ENCODE measurements around the gene POLR1C. TPM values are rescaled to one million over a fixed set of nuclear protein-coding genes. Genes with fewer than 3 reads are reported as not detected.

POLR1C gene
- total RNA-seq, 1 donor: 28.6 TPM

- H3K36me3 ChIP-seq (ENCODE audit: insufficient read depth, low read length): peaks cover 64% of the 10 kb centered on the region
- no peak for DNase-seq (ENCODE audit: insufficient read length, low spot score, missing footprints)
- peaks cover 23% of the 10 kb centered on the region for H4K20me1 ChIP-seq (ENCODE audit: insufficient read depth, low read length)
- H2AFZ ChIP-seq (ENCODE audit: low read length): no peak overlapping the region
- no peak overlapping the region for H3K4me2 ChIP-seq (ENCODE audit: insufficient read depth, low read length)
- peaks cover 53% of the 10 kb centered on the region for H3K79me2 ChIP-seq (ENCODE audit: insufficient read depth, low read length)
- no peaks in the 10 kb centered on the region for H3K9me3 ChIP-seq (ENCODE audit: low read depth, low read length)
- peaks cover 19% of the 10 kb centered on the region for H3K4me1 ChIP-seq (ENCODE audit: insufficient read depth, low read length)
- H3K27me3 ChIP-seq (ENCODE audit: insufficient read depth, low read length): no peaks in the 10 kb centered on the region
- no peak for TF ChIP-seq CTCF (IDR thresholded peaks at IDR 0.05; ENCODE audit: extremely low read depth, low read depth, low read length)
- no peak overlapping the region for H3K4me3 ChIP-seq (ENCODE audit: insufficient read depth, low read length)
- no peak overlapping the region for H3K27ac ChIP-seq (ENCODE audit: low read depth, low read length)
Observed at GRCh38 chr6:43520097-43520496, 3.2 kb downstream of the POLR1C start.

- Histone ChIP-seq H3K27ac (ENCODE audit: low read depth, low read length) (no peak overlapping the region), H3K36me3 (ENCODE audit: insufficient read depth, low read length) (peaks cover 75% of the 10 kb centered on the region)
- no peak for DNase-seq (ENCODE audit: insufficient read length, low spot score, missing footprints)
Observed at GRCh38 chr6:43521836-43522235, 4.9 kb downstream of the POLR1C start.

GRCh38 chr6:43522547-43523261 is 5.8 kb downstream of the POLR1C start:
- no peak overlapping the region for H3K4me3 ChIP-seq (ENCODE audit: insufficient read depth, low read length)
- no peak for TF ChIP-seq CTCF (IDR thresholded peaks at IDR 0.05; ENCODE audit: extremely low read depth, low read depth, low read length)
- H4K20me1 ChIP-seq (ENCODE audit: insufficient read depth, low read length): peaks cover 11% of the 10 kb centered on the region
- no peak for DNase-seq (ENCODE audit: insufficient read length, low spot score, missing footprints)
- H3K79me2 ChIP-seq (ENCODE audit: insufficient read depth, low read length): peaks cover 28% of the 10 kb centered on the region
- H3K9me3 ChIP-seq (ENCODE audit: low read depth, low read length): no peaks in the 10 kb centered on the region
- no peak overlapping the region for H3K27ac ChIP-seq (ENCODE audit: low read depth, low read length)
- peaks cover 8% of the 10 kb centered on the region for H3K4me1 ChIP-seq (ENCODE audit: insufficient read depth, low read length)
- no peak overlapping the region for H2AFZ ChIP-seq (ENCODE audit: low read length)
- no peaks in the 10 kb centered on the region for H3K27me3 ChIP-seq (ENCODE audit: insufficient read depth, low read length)
- no peak overlapping the region for H3K4me2 ChIP-seq (ENCODE audit: insufficient read depth, low read length)
- H3K36me3 ChIP-seq (ENCODE audit: insufficient read depth, low read length): peaks cover 81% of the 10 kb centered on the region

More at GRCh38 chr6:43521836-43522235, 4.9 kb downstream of the POLR1C start:
- no peak for TF ChIP-seq CTCF (IDR thresholded peaks at IDR 0.05; ENCODE audit: extremely low read depth, low read depth, low read length)
- Histone ChIP-seq H4K20me1 (ENCODE audit: insufficient read depth, low read length) (peaks cover 15% of the 10 kb centered on the region), H3K4me2 (ENCODE audit: insufficient read depth, low read length) (no peak overlapping the region), H3K27me3 (ENCODE audit: insufficient read depth, low read length) (no peaks in the 10 kb centered on the region), H3K9me3 (ENCODE audit: low read depth, low read length) (no peaks in the 10 kb centered on the region), H3K79me2 (ENCODE audit: insufficient read depth, low read length) (peaks cover 37% of the 10 kb centered on the region), H3K4me3 (ENCODE audit: insufficient read depth, low read length) (no peak overlapping the region), H3K4me1 (ENCODE audit: insufficient read depth, low read length) (peaks cover 9% of the 10 kb centered on the region), H2AFZ (ENCODE audit: low read length) (no peak overlapping the region)

GRCh38 chr6:43523284-43523683 is 6.4 kb downstream of the POLR1C start:
- Histone ChIP-seq H3K9me3 (ENCODE audit: low read depth, low read length) (no peaks in the 10 kb centered on the region), H3K4me1 (ENCODE audit: insufficient read depth, low read length) (peaks cover 3% of the 10 kb centered on the region), H4K20me1 (ENCODE audit: insufficient read depth, low read length) (peaks cover 5% of the 10 kb centered on the region), H3K36me3 (ENCODE audit: insufficient read depth, low read length) (peaks cover 87% of the 10 kb centered on the region), H3K4me2 (ENCODE audit: insufficient read depth, low read length) (no peak overlapping the region), H2AFZ (ENCODE audit: low read length) (no peak overlapping the region), H3K4me3 (ENCODE audit: insufficient read depth, low read length) (no peak overlapping the region), H3K27ac (ENCODE audit: low read depth, low read length) (no peak overlapping the region), H3K79me2 (ENCODE audit: insufficient read depth, low read length) (peaks cover 22% of the 10 kb centered on the region), H3K27me3 (ENCODE audit: insufficient read depth, low read length) (no peaks in the 10 kb centered on the region)
- DNase-seq (ENCODE audit: insufficient read length, low spot score, missing footprints): no peak
- no peak for TF ChIP-seq CTCF (IDR thresholded peaks at IDR 0.05; ENCODE audit: extremely low read depth, low read depth, low read length)
